Upper lobe of left lung (tissue), 6 donors: ENCODE results near the gene ST7. TPM values are rescaled to one million over a fixed set of nuclear protein-coding genes. Genes with fewer than 3 reads are reported as not detected.
A peak's percentile ranks its signal among the peaks of the same experiment; 100 is the strongest.

Source experiments
- ATAC-seq, 2 donors: fragments of 200-7000 bp; cut with Tn5 transposase; one replicate each; pipeline ENCODE4 v1.9.1; 2022; ENCODE audit warnings: mild to moderate bottlenecking in 2 of 2, moderate library complexity in 2 of 2; ENCODE audit not compliant: low FRiP score in 2 of 2
- DNase-seq, 2 donors: peaks; one replicate each; pipeline ENCODE4 v3.0.0-alpha.2; 2019 to 2020
- H3K27ac ChIP-seq, 4 donors: fragments of 200-600 bp; sonication (generic); one replicate each; pipeline ENCODE4 v1.5.1; 2016 to 2019
- H3K27me3 ChIP-seq, 4 donors: fragments of 200-600 bp; sonication (generic); one replicate each; pipeline ENCODE4 v1.5.1; 2017 to 2019
- H3K36me3 ChIP-seq, 4 donors: fragments of 200-600 bp; sonication (generic); one replicate each; pipeline ENCODE4 v1.5.1; 2016 to 2019
- H3K4me1 ChIP-seq, 4 donors: fragments of 200-600 bp; sonication (generic); one replicate each; pipeline ENCODE4 v1.5.1; 2018 to 2019
- H3K4me3 ChIP-seq, 4 donors: fragments of 200-600 bp; sonication (generic); one replicate each; pipeline ENCODE4 v1.5.1; 2017 to 2019; ENCODE audit warnings: mild to moderate bottlenecking in 2 of 4, moderate library complexity in 1 of 4
- H3K9me3 ChIP-seq, 4 donors: fragments of 200-600 bp; sonication (generic); one replicate each; pipeline ENCODE4 v1.5.1; 2018 to 2019
- CTCF ChIP-seq, 6 experiments: fragments of 450-650 bp in 4 of 6; fragments of 200-600 bp in 2 of 6; sonication (generic) in 2 of 6; IDR thresholded peaks; one replicate each; pipeline ENCODE4 v1.5.1; 2016 to 2019; ENCODE audit warnings: antibody characterized with exemption in 6 of 6
- EP300 ChIP-seq, 4 donors: sonication (generic); formaldehyde crosslinking; IDR thresholded peaks; one replicate each; pipeline ENCODE4 v1.5.1; 2017; ENCODE audit warnings: antibody characterized with exemption in 4 of 4, control low read depth in 2 of 4
- POLR2A ChIP-seq, 4 donors: fragments of 450-650 bp; IDR thresholded peaks; one replicate each; pipeline ENCODE4 v1.5.1; 2016 to 2017; ENCODE audit warnings: antibody characterized with exemption in 4 of 4, mild to moderate bottlenecking in 2 of 4
- POLR2AphosphoS5 ChIP-seq, 2 donors: sonication (generic); formaldehyde crosslinking; IDR thresholded peaks; one replicate each; pipeline ENCODE4 v1.5.1; 2017; ENCODE audit warnings: antibody characterized with exemption in 2 of 2
- WGBS, 2 donors: methylation state at CpG; one replicate each; pipeline ENCODE4 v1.1.5; 2017 to 2018; 5-methylcytosine and 5-hydroxymethylcytosine counted together
- total RNA-seq, 6 donors: library from RNA; depleted of rRNA in 4 of 6; stranded (reverse); fragments of >200 nt in 4 of 6; gene quantifications; one replicate each; pipeline versions ENCODE4 v1.1.0 to v1.2.1, GENCODE V29; 2016 to 2021
- donor health status: DM: no; HTN: no; CAD: no; lungs with moderate emphysema.
- donor health status: DM: no; HTN: yes; CAD: no; lungs with severe emphysema.

ST7 gene
- total RNA-seq, 6 donors from 2014 or later: 36.0 to 135 (median 73.4) TPM

GRCh38 chr7:117158941-117159697, 205.8 kb downstream of the ST7 start:
- DNase-seq: no peak
- Histone ChIP-seq H3K27me3 (no peaks in the 10 kb centered on the region), H3K4me1 (peaks cover 6 to 12% (median 8%) of the 10 kb centered on the region in 4 donors), H3K4me3 (no peak overlapping the region), H3K27ac (no peak overlapping the region), H3K36me3 (no peaks in the 10 kb centered on the region), H3K9me3 (no peaks in the 10 kb centered on the region)
- 86 to 91% methylated on average over 4 of the region's 4 CpGs for WGBS, 2 donors
- TF ChIP-seq CTCF (IDR thresholded peaks at IDR 0.05): no peak
- TF ChIP-seq POLR2AphosphoS5 (IDR thresholded peaks at IDR 0.05): no peak
- no peak for TF ChIP-seq EP300 (IDR thresholded peaks at IDR 0.05)
- no peak for TF ChIP-seq POLR2A (IDR thresholded peaks at IDR 0.05)
- no peak for ATAC-seq

GRCh38 chr7:117163101-117163500, 209.8 kb downstream of the ST7 start:
- DNase-seq (no peak), ATAC-seq (no peak)
- Histone ChIP-seq H3K4me1 (peaks cover 1 to 4% (median 2%) of the 10 kb centered on the region in 4 donors), H3K36me3 (no peaks in the 10 kb centered on the region), H3K9me3 (no peaks in the 10 kb centered on the region), H3K4me3 (no peak overlapping the region), H3K27ac (no peak overlapping the region), H3K27me3 (no peaks in the 10 kb centered on the region)
- WGBS, 2 donors: 87 to 100% methylated on average over 2 of the region's 2 CpGs
- no peak for TF ChIP-seq POLR2A (IDR thresholded peaks at IDR 0.05)
- no peak for TF ChIP-seq POLR2AphosphoS5 (IDR thresholded peaks at IDR 0.05)
- no peak for TF ChIP-seq EP300 (IDR thresholded peaks at IDR 0.05)
- no peak for TF ChIP-seq CTCF (IDR thresholded peaks at IDR 0.05)

GRCh38 chr7:117164620-117165019, 211.3 kb downstream of the ST7 start:
- DNase-seq (no peak), ATAC-seq (peak in 1 of 2 donors; percentile 62)
- H3K27me3 ChIP-seq: no peaks in the 10 kb centered on the region
- H3K4me1 ChIP-seq: no peaks in the 10 kb centered on the region
- no peak overlapping the region for H3K27ac ChIP-seq
- TF ChIP-seq EP300 (IDR thresholded peaks at IDR 0.05) (no peak), POLR2AphosphoS5 (IDR thresholded peaks at IDR 0.05) (no peak), CTCF (IDR thresholded peaks at IDR 0.05) (no peak), POLR2A (IDR thresholded peaks at IDR 0.05) (no peak)
- WGBS, 2 donors: 63 to 86% methylated on average over 2 of the region's 2 CpGs
- no peaks in the 10 kb centered on the region for H3K36me3 ChIP-seq
- no peaks in the 10 kb centered on the region for H3K9me3 ChIP-seq
- H3K4me3 ChIP-seq: no peak overlapping the region

- 51 to 58% methylated on average over 4 of the region's 4 CpGs for WGBS, 2 donors
- H3K36me3 ChIP-seq: no peaks in the 10 kb centered on the region
- H3K27me3 ChIP-seq: no peaks in the 10 kb centered on the region
- peak; percentile 79 for ATAC-seq
- TF ChIP-seq POLR2A (IDR thresholded peaks at IDR 0.05): no peak
- TF ChIP-seq EP300 (IDR thresholded peaks at IDR 0.05): no peak
- no peak for TF ChIP-seq POLR2AphosphoS5 (IDR thresholded peaks at IDR 0.05)
- no peak for TF ChIP-seq CTCF (IDR thresholded peaks at IDR 0.05)
- H3K4me3 ChIP-seq: no peak overlapping the region
- H3K27ac ChIP-seq: no peak overlapping the region
- DNase-seq: peak in 1 of 2 donors; percentile 73
- H3K4me1 ChIP-seq: no peaks in the 10 kb centered on the region
- H3K9me3 ChIP-seq: no peaks in the 10 kb centered on the region
These were observed 212.4 kb downstream of the ST7 start for GRCh38 chr7:117165656-117166055.

GRCh38 chr7:117169907-117170306, 216.6 kb downstream of the ST7 start:
- Histone ChIP-seq H3K9me3 (no peaks in the 10 kb centered on the region), H3K4me3 (no peak overlapping the region), H3K27me3 (no peaks in the 10 kb centered on the region), H3K36me3 (peaks cover 0 to 10% (median 2%) of the 10 kb centered on the region in 4 donors), H3K27ac (no peak overlapping the region), H3K4me1 (no peaks in the 10 kb centered on the region)
- DNase-seq: no peak
- no peak for TF ChIP-seq POLR2AphosphoS5 (IDR thresholded peaks at IDR 0.05)
- no peak for TF ChIP-seq CTCF (IDR thresholded peaks at IDR 0.05)
- no peak for TF ChIP-seq POLR2A (IDR thresholded peaks at IDR 0.05)
- TF ChIP-seq EP300 (IDR thresholded peaks at IDR 0.05): no peak
- no peak for ATAC-seq
- 69 to 72% methylated on average over 4 of the region's 4 CpGs for WGBS, 2 donors
